Astrocyte (in vitro differentiated cells and primary cell): ENCODE data around the gene BTBD2. TPM values are rescaled to one million over a fixed set of nuclear protein-coding genes. Genes with fewer than 3 reads are reported as not detected.

ENCODE experiments used
- DNase-seq: peaks from one replicate; pipeline ENCODE4 v3.0.0-alpha.2; 2010; ENCODE audit warnings: low read depth
- FAIRE-seq: peaks from 2 replicates; lab custom pipeline; 2011; peaks lifted over from hg19 to GRCh38; lab: Jason Lieb, UNC
- H2AFZ ChIP-seq: 2 replicates; pipeline ENCODE4 v1.6.0; 2012; ENCODE audit warnings: low read depth, low read length, inconsistent platforms
- H3K27ac ChIP-seq: 2 replicates; pipeline ENCODE4 v1.5.1; 2011; ENCODE audit warnings: low read depth, low read length, inconsistent platforms
- H3K27me3 ChIP-seq: 2 replicates; pipeline ENCODE4 v1.6.0; 2011; ENCODE audit warnings: low read length, inconsistent platforms; ENCODE audit not compliant: insufficient read depth
- H3K36me3 ChIP-seq: 2 replicates; pipeline ENCODE4 v1.5.1; 2011; ENCODE audit warnings: low read length, inconsistent platforms; ENCODE audit not compliant: insufficient read depth
- H3K4me1 ChIP-seq: 2 replicates; pipeline ENCODE4 v1.5.1; 2011; ENCODE audit warnings: low read length, inconsistent platforms; ENCODE audit not compliant: insufficient read depth
- H3K4me2 ChIP-seq: 2 replicates; pipeline ENCODE4 v1.6.0; 2012; ENCODE audit warnings: low read length, inconsistent platforms
- H3K4me3 ChIP-seq: 2 replicates; pipeline ENCODE4 v1.5.1; 2011; ENCODE audit warnings: low read depth, mild to moderate bottlenecking, low read length, inconsistent platforms; ENCODE audit not compliant: insufficient read depth
- H3K79me2 ChIP-seq: 2 replicates; pipeline ENCODE4 v1.6.0; 2012; ENCODE audit warnings: mild to moderate bottlenecking, low read length, inconsistent platforms; ENCODE audit not compliant: insufficient read depth
- H3K9ac ChIP-seq: 2 replicates; pipeline ENCODE4 v1.6.0; 2012; ENCODE audit warnings: mild to moderate bottlenecking, low read length, inconsistent platforms
- H3K9me3 ChIP-seq: 2 replicates; pipeline ENCODE4 v1.5.1; 2012; ENCODE audit warnings: low read depth, mild to moderate bottlenecking, low read length, inconsistent platforms; ENCODE audit not compliant: insufficient read depth
- H4K20me1 ChIP-seq: 2 replicates; pipeline ENCODE4 v1.6.0; 2012; ENCODE audit warnings: low read length, inconsistent platforms; ENCODE audit not compliant: insufficient read depth
- H3K27ac Mint-ChIP-seq: one replicate; pipeline ENCODE4 v1.8.0; 2021; ENCODE audit warnings: mild to moderate bottlenecking, mixed read lengths; ENCODE audit not compliant: unreplicated experiment
- H3K27me3 Mint-ChIP-seq: one replicate; pipeline ENCODE4 v1.8.0; 2021; ENCODE audit warnings: low read depth, mixed read lengths; ENCODE audit not compliant: unreplicated experiment
- H3K36me3 Mint-ChIP-seq: one replicate; pipeline ENCODE4 v1.8.0; 2021; ENCODE audit warnings: low read depth, mixed read lengths; ENCODE audit not compliant: unreplicated experiment
- H3K4me1 Mint-ChIP-seq: one replicate; pipeline ENCODE4 v1.8.0; 2021; ENCODE audit warnings: low read depth, mixed read lengths; ENCODE audit not compliant: unreplicated experiment
- H3K4me3 Mint-ChIP-seq: one replicate; pipeline ENCODE4 v1.8.0; 2021; ENCODE audit warnings: mild to moderate bottlenecking, moderate library complexity, mixed read lengths; ENCODE audit not compliant: unreplicated experiment
- H3K9me3 Mint-ChIP-seq: one replicate; pipeline ENCODE4 v1.8.0; 2021; ENCODE audit warnings: mild to moderate bottlenecking, mixed read lengths; ENCODE audit not compliant: unreplicated experiment
- EZH2 ChIP-seq: IDR thresholded peaks from 2 replicates; pipeline ENCODE4 v1.6.1; 2012; ENCODE audit warnings: mild to moderate bottlenecking, low read length, inconsistent platforms; ENCODE audit not compliant: insufficient read depth
- total RNA-seq: library from RNA; stranded (reverse); gene quantifications from 2 replicates; pipeline ENCODE4 v1.2.1, GENCODE V29; 2021
- TF ChIP-seq, protein P1 (sequence below): IDR thresholded peaks from 2 replicates; pipeline ENCODE4 v1.5.1; 2011; ENCODE audit warnings: low read depth, mild to moderate bottlenecking, inconsistent platforms, low read length, moderate library complexity; ENCODE audit not compliant: insufficient read depth

BTBD2 gene
- total RNA-seq, 1 donor from 2014 or later = 53.7 TPM

DNA sequence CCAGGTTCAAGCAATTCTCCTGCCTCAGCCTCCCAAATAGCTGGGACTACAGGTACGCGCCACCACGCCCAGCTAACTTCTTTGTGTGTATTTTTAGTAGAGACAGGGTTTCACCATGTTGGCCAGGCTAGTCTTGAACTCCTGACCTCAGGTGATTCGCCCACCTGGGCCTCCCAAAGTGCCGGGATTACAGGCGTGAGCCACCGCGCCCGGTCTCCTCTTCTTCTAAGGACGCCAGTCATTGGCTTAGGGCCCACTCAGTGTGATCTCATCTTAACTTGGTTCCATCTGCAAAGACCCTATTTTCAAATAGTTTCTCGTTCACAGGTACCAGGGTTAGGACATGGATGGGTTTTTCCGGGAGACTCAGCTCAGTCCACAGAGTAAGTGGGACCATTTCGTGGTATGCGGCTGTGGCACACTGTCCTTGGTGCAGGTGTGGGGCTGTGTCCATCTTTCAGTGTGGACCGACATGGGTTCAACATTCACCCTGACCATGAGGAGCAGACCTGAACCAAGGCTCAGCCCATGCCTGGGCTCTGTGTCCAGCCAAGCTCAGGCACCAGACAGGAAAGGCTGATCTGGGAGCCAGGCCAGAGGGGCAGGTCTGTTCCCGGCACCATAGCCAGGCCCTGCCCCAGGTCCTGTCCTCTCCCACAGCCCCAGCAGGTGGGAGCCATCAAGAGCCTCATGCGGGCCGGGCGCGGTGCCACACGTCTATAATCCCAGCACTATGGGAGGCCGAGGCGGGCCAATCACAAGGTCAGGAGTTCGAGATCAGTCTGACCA lies 38.3 kb upstream of the BTBD2 start:
- Mint-ChIP-seq H3K9me3 (no peaks in the 10 kb centered on the region), H3K4me1 (peaks cover 2% of the 10 kb centered on the region), H3K36me3 (no peaks in the 10 kb centered on the region), H3K4me3 (no peak overlapping the region), H3K27ac (no peak overlapping the region), H3K27me3 (no peaks in the 10 kb centered on the region)
- H3K79me2 ChIP-seq = peaks cover 19% of the 10 kb centered on the region
- H3K9ac ChIP-seq = no peak overlapping the region
- no peak overlapping the region for H3K4me2 ChIP-seq
- H2AFZ ChIP-seq = no peak overlapping the region
- TF ChIP-seq, protein P1, sequence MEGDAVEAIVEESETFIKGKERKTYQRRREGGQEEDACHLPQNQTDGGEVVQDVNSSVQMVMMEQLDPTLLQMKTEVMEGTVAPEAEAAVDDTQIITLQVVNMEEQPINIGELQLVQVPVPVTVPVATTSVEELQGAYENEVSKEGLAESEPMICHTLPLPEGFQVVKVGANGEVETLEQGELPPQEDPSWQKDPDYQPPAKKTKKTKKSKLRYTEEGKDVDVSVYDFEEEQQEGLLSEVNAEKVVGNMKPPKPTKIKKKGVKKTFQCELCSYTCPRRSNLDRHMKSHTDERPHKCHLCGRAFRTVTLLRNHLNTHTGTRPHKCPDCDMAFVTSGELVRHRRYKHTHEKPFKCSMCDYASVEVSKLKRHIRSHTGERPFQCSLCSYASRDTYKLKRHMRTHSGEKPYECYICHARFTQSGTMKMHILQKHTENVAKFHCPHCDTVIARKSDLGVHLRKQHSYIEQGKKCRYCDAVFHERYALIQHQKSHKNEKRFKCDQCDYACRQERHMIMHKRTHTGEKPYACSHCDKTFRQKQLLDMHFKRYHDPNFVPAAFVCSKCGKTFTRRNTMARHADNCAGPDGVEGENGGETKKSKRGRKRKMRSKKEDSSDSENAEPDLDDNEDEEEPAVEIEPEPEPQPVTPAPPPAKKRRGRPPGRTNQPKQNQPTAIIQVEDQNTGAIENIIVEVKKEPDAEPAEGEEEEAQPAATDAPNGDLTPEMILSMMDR = no peak
- no peak for TF ChIP-seq EZH2
- no peak overlapping the region for H3K4me3 ChIP-seq
- no peak for FAIRE-seq
- H3K27me3 ChIP-seq = no peaks in the 10 kb centered on the region
- no peaks in the 10 kb centered on the region for H3K9me3 ChIP-seq
- no peak overlapping the region for H3K27ac ChIP-seq
- H3K4me1 ChIP-seq = peaks cover 18% of the 10 kb centered on the region
- no peak for DNase-seq
- peaks cover 17% of the 10 kb centered on the region for H4K20me1 ChIP-seq
- H3K36me3 ChIP-seq = no peaks in the 10 kb centered on the region

DNA sequence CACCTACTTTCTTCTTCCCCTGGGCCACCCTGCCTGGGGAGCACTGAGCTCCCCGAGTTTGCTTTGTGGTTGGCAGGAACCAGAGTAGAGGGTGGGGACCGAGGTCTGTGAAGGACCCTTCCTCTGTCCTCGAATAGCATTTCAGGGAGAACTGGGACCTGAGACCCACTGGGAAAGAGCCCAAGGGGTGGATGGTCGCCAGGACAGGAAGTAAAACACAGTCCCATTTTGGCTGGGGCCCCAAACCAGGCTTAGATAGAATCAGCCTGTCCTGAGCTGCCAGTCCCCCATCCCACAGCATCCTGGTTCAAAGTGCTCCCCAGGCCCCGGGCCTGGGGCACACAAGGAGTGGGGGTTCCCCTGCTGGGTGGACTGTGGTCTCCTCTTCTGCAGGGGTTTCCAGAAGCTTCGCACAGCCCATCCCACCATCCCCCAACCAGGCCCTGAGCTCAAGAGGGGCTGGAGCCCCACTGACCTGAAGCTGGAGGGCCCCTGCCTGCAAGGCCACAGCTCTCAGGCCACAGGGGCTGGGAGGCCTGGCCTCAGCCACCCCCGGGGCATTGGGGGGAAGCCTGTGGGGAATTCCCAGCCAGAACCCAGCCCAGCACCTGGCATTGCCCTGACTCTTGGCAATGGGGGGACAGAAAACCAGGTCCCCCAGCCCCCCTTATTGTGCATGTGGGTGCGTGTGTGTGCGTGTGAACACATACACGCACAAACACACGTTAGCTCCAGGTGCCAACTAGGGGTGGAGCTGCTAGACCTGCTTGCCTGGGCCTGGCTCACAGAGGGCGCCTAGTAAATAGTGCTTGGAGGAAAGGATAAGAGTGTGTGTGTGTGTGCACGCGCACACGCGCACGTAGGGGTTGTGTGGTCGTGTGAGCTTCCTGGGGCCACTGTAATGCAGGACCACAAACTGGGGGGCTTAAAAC lies 36.5 kb upstream of the BTBD2 start:
- H3K4me3 ChIP-seq = no peak overlapping the region
- TF ChIP-seq, protein P1 = no peak
- TF ChIP-seq EZH2 = no peak
- H3K9me3 ChIP-seq = no peaks in the 10 kb centered on the region
- H3K27me3 ChIP-seq = no peaks in the 10 kb centered on the region
- Mint-ChIP-seq H3K9me3 (no peaks in the 10 kb centered on the region), H3K36me3 (no peaks in the 10 kb centered on the region), H3K4me3 (peak overlapping the region; percentile 79), H3K4me1 (peaks cover 3% of the 10 kb centered on the region), H3K27ac (no peak overlapping the region), H3K27me3 (no peaks in the 10 kb centered on the region)
- no peaks in the 10 kb centered on the region for H3K36me3 ChIP-seq
- H3K79me2 ChIP-seq = peaks cover 36% of the 10 kb centered on the region
- DNase-seq (no peak), FAIRE-seq (no peak)
- peaks cover 34% of the 10 kb centered on the region for H4K20me1 ChIP-seq
- no peak overlapping the region for H3K27ac ChIP-seq
- peak overlapping the region; percentile 88 for H2AFZ ChIP-seq
- peak overlapping the region; percentile 98 for H3K4me2 ChIP-seq
- H3K4me1 ChIP-seq = peaks cover 31% of the 10 kb centered on the region
- H3K9ac ChIP-seq = peak overlapping the region; percentile 81
